SK-N-SH (cell line): ENCODE data around the gene NTRK2. TPM values are rescaled to one million over a fixed set of nuclear protein-coding genes. Genes with fewer than 3 reads are reported as not detected.

Experiments
- CTCF ChIA-PET: fragments of 300-600, 350-600 bp; formaldehyde crosslinking; extraction: SDS; loops from one replicate; lab custom pipeline; 2021; lab: Yijun Ruan, JAX
- POLR2A ChIA-PET: fragments of 350-600 bp; sonication (Branson Sonifier 250); formaldehyde crosslinking; extraction: SDS; loops from one replicate; lab custom pipeline; 2020; ENCODE audit warnings: antibody characterized with exemption, inconsistent platforms; lab: Yijun Ruan, JAX
- DNase-seq: peaks from one replicate; pipeline ENCODE4 v3.0.0; 2012
- H2AFZ ChIP-seq: fragments of 200-600 bp; sonication (generic); 2 replicates; pipeline ENCODE4 v1.8.1; 2016; ENCODE audit warnings: antibody characterized with exemption, mild to moderate bottlenecking, low read depth
- H3F3A ChIP-seq: fragments of 200-600 bp; sonication (generic); replicated peaks from 2 replicates; pipeline ENCODE3; 2016; ENCODE audit warnings: antibody characterized with exemption, mild to moderate bottlenecking; ENCODE audit not compliant: insufficient read depth
- H3K27ac ChIP-seq, 2 experiments: fragments of 200-500 bp in 1 of 2; fragments of 200-600 bp in 1 of 2; sonication (Bioruptor generic) in 1 of 2; sonication (generic), shearing (Covaris generic) in 1 of 2; 2 replicates each; pipeline versions ENCODE4 v1.5.1 to v1.6.1; 2014 to 2016; ENCODE audit warnings: low read depth in 2 of 2, inconsistent platforms in 1 of 2, low read length in 1 of 2, mild to moderate bottlenecking in 1 of 2, mixed read lengths in 1 of 2
- H3K27me3 ChIP-seq: fragments of 200-600 bp; sonication (generic), shearing (Covaris generic); 2 replicates; pipeline ENCODE4 v1.6.1; 2016; ENCODE audit warnings: mixed run types; ENCODE audit not compliant: insufficient read depth
- H3K36me3 ChIP-seq, 2 experiments: fragments of 200-500 bp in 1 of 2; fragments of 200-600 bp in 1 of 2; sonication (Bioruptor generic) in 1 of 2; sonication (generic) in 1 of 2; replicated peaks in 1 of 2; 2 replicates each; pipeline versions ENCODE3 to v1.5.1; 2014 to 2016; ENCODE audit warnings: low read length in 1 of 2, mild to moderate bottlenecking in 1 of 2; ENCODE audit not compliant: insufficient read depth in 2 of 2, control insufficient read depth in 1 of 2
- H3K4me1 ChIP-seq, 2 experiments: fragments of 200-500 bp in 1 of 2; fragments of 200-600 bp in 1 of 2; sonication (Bioruptor generic) in 1 of 2; sonication (generic), shearing (Covaris generic) in 1 of 2; 2 replicates each; pipeline versions ENCODE4 v1.5.1 to v1.6.1; 2014 to 2016; ENCODE audit warnings: low read depth in 1 of 2, low read length in 1 of 2, mixed run types in 1 of 2; ENCODE audit not compliant: insufficient read depth in 2 of 2, control insufficient read depth in 1 of 2
- H3K4me2 ChIP-seq: fragments of 200-600 bp; sonication (generic), shearing (Covaris generic); 2 replicates; pipeline ENCODE4 v1.6.1; 2017; ENCODE audit warnings: mixed run types
- H3K4me3 ChIP-seq, 2 experiments: fragments of 200-500 bp in 1 of 2; fragments of 200-600 bp in 1 of 2; sonication (Bioruptor generic) in 1 of 2; sonication (generic), shearing (Covaris generic) in 1 of 2; 2 replicates each; pipeline versions ENCODE4 v1.5.1 to v1.8.1; 2014 to 2016; ENCODE audit warnings: low read depth in 2 of 2, inconsistent platforms in 1 of 2, low read length in 1 of 2, mild to moderate bottlenecking in 1 of 2, mixed read lengths in 1 of 2, moderate library complexity in 1 of 2
- H3K79me2 ChIP-seq: fragments of 200-600 bp; sonication (generic); 2 replicates; pipeline ENCODE4 v1.8.1; 2017; ENCODE audit warnings: mild to moderate bottlenecking; ENCODE audit not compliant: insufficient read depth
- H3K9ac ChIP-seq: fragments of 200-600 bp; sonication (generic); 2 replicates; pipeline ENCODE4 v1.6.1; 2017; ENCODE audit warnings: mixed run types
- H3K9me2 ChIP-seq: fragments of 200-600 bp; sonication (generic); 2 replicates; pipeline ENCODE4 v1.6.1; 2017; ENCODE audit warnings: mixed run types
- H3K9me3 ChIP-seq: fragments of 200-600 bp; sonication (generic); 2 replicates; pipeline ENCODE4 v1.6.1; 2017; ENCODE audit warnings: mixed run types, mild to moderate bottlenecking, moderate library complexity
- H4K20me1 ChIP-seq: fragments of 200-600 bp; sonication (generic); 2 replicates; pipeline ENCODE4 v1.6.1; 2017; ENCODE audit warnings: mild to moderate bottlenecking, mixed run types; ENCODE audit not compliant: insufficient read depth
- CHD2 ChIP-seq: fragments of 150-350 bp; IDR thresholded peaks from 2 replicates; pipeline ENCODE4 v1.6.1; 2018; ENCODE audit warnings: low read length; ENCODE audit not compliant: partially characterized antibody
- CTCF ChIP-seq: fragments of 200-600 bp; sonication (generic); IDR thresholded peaks from 2 replicates; pipeline ENCODE4 v1.6.1; 2017; ENCODE audit warnings: antibody characterized with exemption, mild to moderate bottlenecking, moderate library complexity
- EP300 ChIP-seq, 2 experiments: IDR thresholded peaks; 2 replicates each; pipeline versions ENCODE4 v1.4.0 to v1.6.1; 2012; ENCODE audit warnings: borderline replicate concordance in 1 of 2, low read depth in 1 of 2, low read length in 1 of 2
- EZH2phosphoT487 ChIP-seq: fragments of 200-600 bp; sonication (generic); IDR thresholded peaks from 2 replicates; pipeline ENCODE4 v1.6.1; 2017; ENCODE audit warnings: low read depth, mixed run types, mild to moderate bottlenecking, antibody characterized with exemption, moderate library complexity, borderline replicate concordance
- FOXJ3 ChIP-seq: sonication (generic); formaldehyde crosslinking; IDR thresholded peaks from 2 replicates; pipeline ENCODE4 v1.5.1; 2020; ENCODE audit warnings: mild to moderate bottlenecking, missing genetic modification reagents
- FOXM1 ChIP-seq: IDR thresholded peaks from 2 replicates; pipeline ENCODE4 v1.4.0; 2012; ENCODE audit warnings: low read depth, mild to moderate bottlenecking
- GABPA ChIP-seq: IDR thresholded peaks from 2 replicates; pipeline ENCODE4 v1.4.0; 2012; ENCODE audit warnings: low read depth, mild to moderate bottlenecking
- MEF2A ChIP-seq: IDR thresholded peaks from 2 replicates; pipeline ENCODE4 v1.4.0; 2012; ENCODE audit warnings: low read depth, borderline replicate concordance
- MXI1 ChIP-seq: IDR thresholded peaks from 2 replicates; pipeline ENCODE4 v1.6.1; 2012; ENCODE audit warnings: mild to moderate bottlenecking, low read depth, low read length, improper control_type of control experiment
- NFIC ChIP-seq: IDR thresholded peaks from 2 replicates; pipeline ENCODE4 v1.4.0; 2012; ENCODE audit warnings: borderline replicate concordance
- POLR2AphosphoS5 ChIP-seq: IDR thresholded peaks from 2 replicates; pipeline ENCODE4 v1.6.1; 2012; ENCODE audit warnings: low read depth, low read length
- RXRA ChIP-seq: IDR thresholded peaks from 2 replicates; pipeline ENCODE4 v1.4.0; 2012; ENCODE audit warnings: low read depth, mild to moderate bottlenecking, borderline replicate concordance
- SMC3 ChIP-seq: IDR thresholded peaks from 2 replicates; pipeline ENCODE4 v1.6.1; 2012; ENCODE audit warnings: low read depth, low read length, improper control_type of control experiment
- TAF1 ChIP-seq: IDR thresholded peaks from 2 replicates; pipeline ENCODE4 v1.6.1; 2012; ENCODE audit warnings: low read depth, mild to moderate bottlenecking, low read length, moderate library complexity, borderline replicate concordance
- WGBS: methylation state at CpG from one replicate; pipeline ENCODE4 v1.1.6; 2017; ENCODE audit warnings: low lambda C conversion rate; 5-methylcytosine and 5-hydroxymethylcytosine counted together
- polyA plus RNA-seq, 3 experiments: library from polyadenylated mRNA; depleted of rRNA; stranded (reverse); fragments of >200 nt; gene quantifications; 2 replicates each; pipeline ENCODE4 v1.2.3, GENCODE V29; 2012
- TF ChIP-seq, protein P1 (sequence below): IDR thresholded peaks from 2 replicates; pipeline ENCODE4 v1.4.0; 2012; ENCODE audit warnings: low read depth, borderline replicate concordance
- TF ChIP-seq, protein P2 (sequence below): IDR thresholded peaks from 2 replicates; pipeline ENCODE4 v1.4.0; 2012; ENCODE audit warnings: low read depth

NTRK2 gene
- polyA plus RNA-seq, 1 of the 3 experiments (the other 2 are of a cell fraction): 0.05 TPM

- no peak for DNase-seq
- H3K4me2 ChIP-seq: no peak overlapping the region
- no peaks in the 10 kb centered on the region for H3K9me2 ChIP-seq
- no peaks in the 10 kb centered on the region for H3F3A ChIP-seq
- ChIA-PET CTCF (interaction anchor here (1.2 to 1.5 kb wide), 3 partner anchors 12 to 314 kb away, joined by 3 to 4 read pairs (median 3); no protein-coding TSS in a partner anchor), POLR2A (no interaction called here)
- H4K20me1 ChIP-seq: no peaks in the 10 kb centered on the region
- no peak overlapping the region for H3K4me3 ChIP-seq
- no peaks in the 10 kb centered on the region for H3K79me2 ChIP-seq
- no peak overlapping the region for H3K9ac ChIP-seq
- 43% methylated on average over 4 of the region's 4 CpGs for WGBS
- H3K9me3 ChIP-seq: no peaks in the 10 kb centered on the region
- no peak overlapping the region for H2AFZ ChIP-seq
- H3K36me3 ChIP-seq: no peaks in the 10 kb centered on the region
- TF ChIP-seq EZH2phosphoT487: no peak
- no peak for TF ChIP-seq MXI1
- TF ChIP-seq GABPA: no peak
- TF ChIP-seq, protein P1, sequence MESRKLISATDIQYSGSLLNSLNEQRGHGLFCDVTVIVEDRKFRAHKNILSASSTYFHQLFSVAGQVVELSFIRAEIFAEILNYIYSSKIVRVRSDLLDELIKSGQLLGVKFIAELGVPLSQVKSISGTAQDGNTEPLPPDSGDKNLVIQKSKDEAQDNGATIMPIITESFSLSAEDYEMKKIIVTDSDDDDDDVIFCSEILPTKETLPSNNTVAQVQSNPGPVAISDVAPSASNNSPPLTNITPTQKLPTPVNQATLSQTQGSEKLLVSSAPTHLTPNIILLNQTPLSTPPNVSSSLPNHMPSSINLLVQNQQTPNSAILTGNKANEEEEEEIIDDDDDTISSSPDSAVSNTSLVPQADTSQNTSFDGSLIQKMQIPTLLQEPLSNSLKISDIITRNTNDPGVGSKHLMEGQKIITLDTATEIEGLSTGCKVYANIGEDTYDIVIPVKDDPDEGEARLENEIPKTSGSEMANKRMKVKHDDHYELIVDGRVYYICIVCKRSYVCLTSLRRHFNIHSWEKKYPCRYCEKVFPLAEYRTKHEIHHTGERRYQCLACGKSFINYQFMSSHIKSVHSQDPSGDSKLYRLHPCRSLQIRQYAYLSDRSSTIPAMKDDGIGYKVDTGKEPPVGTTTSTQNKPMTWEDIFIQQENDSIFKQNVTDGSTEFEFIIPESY: no peak
- no peak for TF ChIP-seq CTCF
- no peak for TF ChIP-seq RXRA
- no peak for TF ChIP-seq NFIC
- no peak for TF ChIP-seq MEF2A
- TF ChIP-seq CHD2: no peak
- no peak for TF ChIP-seq SMC3
- no peak for TF ChIP-seq TAF1
- TF ChIP-seq, protein P2, sequence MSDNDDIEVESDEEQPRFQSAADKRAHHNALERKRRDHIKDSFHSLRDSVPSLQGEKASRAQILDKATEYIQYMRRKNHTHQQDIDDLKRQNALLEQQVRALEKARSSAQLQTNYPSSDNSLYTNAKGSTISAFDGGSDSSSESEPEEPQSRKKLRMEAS: no peak
- no peak for TF ChIP-seq FOXJ3 (CRISPR knock-in tag)
- TF ChIP-seq POLR2AphosphoS5: no peak
- TF ChIP-seq EP300 (IDR thresholded peaks at IDR 0.05; ENCODE audit: borderline replicate concordance in 1 of 2, low read depth in 1 of 2, low read length in 1 of 2): no peak
- TF ChIP-seq FOXM1: no peak
- H3K27me3 ChIP-seq: no peaks in the 10 kb centered on the region
- H3K4me1 ChIP-seq: peaks cover 0 to 6% of the 10 kb centered on the region in 2 experiments; a peak in 1 of 4 replicates
- H3K27ac ChIP-seq: no peak overlapping the region
Measured at GRCh38 chr9:84710701-84711397, 41.3 kb downstream of the NTRK2 start.
